Measurements from ENCODE around the gene TP53BP1.
"Not testable (repeated sequence)": the region's sequence is repeated elsewhere in the genome, so short reads cannot be mapped to it uniquely, and the experiment has no call there.

Gene TP53BP1

DNA sequence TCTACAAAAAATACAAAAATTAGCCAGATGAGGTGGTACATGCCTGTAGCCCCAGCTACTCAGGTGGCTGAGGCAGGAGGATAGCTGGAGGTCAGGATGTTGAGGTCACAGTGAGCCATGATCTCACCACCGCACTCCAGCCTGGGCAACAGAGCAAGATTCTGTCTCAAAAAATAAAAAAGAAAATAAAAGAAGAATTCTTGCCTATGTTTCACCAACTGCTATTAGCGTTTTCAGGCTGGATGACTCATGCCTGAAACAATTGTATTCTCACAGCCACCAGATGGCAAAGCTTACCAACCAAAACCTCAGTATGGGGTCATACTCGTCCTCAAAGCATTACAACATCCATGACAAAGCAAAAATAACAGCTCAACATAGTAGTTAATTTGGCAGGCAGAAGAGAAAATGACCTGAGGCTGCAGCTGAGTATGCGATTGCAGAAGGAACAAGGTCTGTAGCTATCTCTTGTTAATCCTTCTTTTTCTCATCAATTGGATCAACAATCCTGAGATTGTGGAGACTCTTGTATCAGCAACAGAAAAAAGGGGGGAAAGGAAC lies 52.2 kb downstream of the TP53BP1 start:
- peak in 36 of 42 donors; percentile 12 to 88 (median 63) for DNase-seq
- intact Hi-C loops (cut with DNase I), result no loop called here

GRCh38 chr15:43439268-43439667 lies 53.7 kb downstream of the TP53BP1 start:
- intact Hi-C loops (cut with DNase I), result no loop called here
- DNase-seq, result no peak

- no peak for DNase-seq
- intact Hi-C loops (cut with DNase I), result no loop called here
These were observed 56.6 kb downstream of the TP53BP1 start for GRCh38 chr15:43436395-43436794.

- intact Hi-C loops (cut with DNase I), result no loop called here
- no peak for DNase-seq
These were observed 58.5 kb downstream of the TP53BP1 start for GRCh38 chr15:43434446-43434845.

- DNase-seq, result no peak
- intact Hi-C loops (cut with DNase I), result no loop called here
These were observed 59.2 kb downstream of the TP53BP1 start for GRCh38 chr15:43433661-43434303.

DNA sequence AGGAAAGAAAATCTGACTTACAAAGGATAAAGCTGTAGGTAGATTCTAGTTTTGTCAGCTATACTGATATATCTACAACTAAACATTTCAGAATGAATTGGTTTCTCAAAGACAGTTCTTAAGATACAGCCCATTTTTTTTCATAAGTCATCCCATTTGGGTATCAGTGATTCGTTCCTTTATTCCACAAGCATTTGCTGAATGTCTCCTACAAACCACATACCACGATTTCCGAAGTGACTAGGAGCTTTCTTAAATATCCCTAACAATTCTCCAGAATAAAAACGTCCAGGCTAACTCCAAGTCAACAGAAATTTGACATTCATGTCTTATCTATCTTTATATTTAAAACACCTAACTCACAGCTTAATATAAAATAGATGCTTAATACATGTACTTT lies 59.8 kb downstream of the TP53BP1 start:
- no peak for DNase-seq
- intact Hi-C loops (cut with DNase I), result no loop called here

DNA sequence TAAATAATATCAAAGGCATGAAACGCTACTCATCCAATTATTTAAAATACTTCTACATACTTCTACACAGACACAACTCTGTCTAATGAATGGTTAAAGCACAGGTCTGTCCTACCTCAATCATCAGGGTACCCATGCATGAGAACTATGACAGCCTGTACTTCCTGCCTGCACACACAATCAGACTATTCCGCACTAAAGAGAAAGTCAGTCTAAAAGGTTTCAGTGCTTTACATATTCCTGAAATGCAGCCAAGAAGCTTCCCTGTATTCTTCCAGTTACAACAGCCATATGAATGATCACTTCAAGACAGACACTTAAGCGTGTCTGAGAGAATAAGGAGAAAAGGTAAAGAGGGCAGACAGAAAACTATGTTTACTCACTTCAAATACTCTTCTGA lies 63.3 kb downstream of the TP53BP1 start:
- intact Hi-C loops (cut with DNase I), result no loop called here
- no peak for DNase-seq

DNA sequence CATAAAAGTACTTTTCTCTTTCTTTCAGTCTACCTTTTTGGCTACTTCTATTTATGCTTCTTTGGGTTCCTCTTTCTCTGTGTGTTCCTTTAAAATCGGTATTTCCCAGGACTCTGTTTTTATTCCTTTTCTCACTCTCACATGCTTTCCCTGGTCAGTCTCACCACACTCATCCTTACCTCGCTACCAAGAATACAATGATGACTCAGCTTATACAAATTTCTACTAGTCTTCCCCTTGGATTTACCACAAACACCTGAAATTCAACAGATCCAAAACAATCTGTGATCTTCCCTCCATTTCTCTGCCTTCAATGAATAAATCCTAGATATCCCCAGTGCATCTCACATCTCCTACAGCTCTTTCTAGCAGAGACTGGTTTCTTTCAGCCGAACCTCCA lies 69.2 kb downstream of the TP53BP1 start:
- intact Hi-C loops (cut with DNase I), result no loop called here
- no peak for DNase-seq

DNA sequence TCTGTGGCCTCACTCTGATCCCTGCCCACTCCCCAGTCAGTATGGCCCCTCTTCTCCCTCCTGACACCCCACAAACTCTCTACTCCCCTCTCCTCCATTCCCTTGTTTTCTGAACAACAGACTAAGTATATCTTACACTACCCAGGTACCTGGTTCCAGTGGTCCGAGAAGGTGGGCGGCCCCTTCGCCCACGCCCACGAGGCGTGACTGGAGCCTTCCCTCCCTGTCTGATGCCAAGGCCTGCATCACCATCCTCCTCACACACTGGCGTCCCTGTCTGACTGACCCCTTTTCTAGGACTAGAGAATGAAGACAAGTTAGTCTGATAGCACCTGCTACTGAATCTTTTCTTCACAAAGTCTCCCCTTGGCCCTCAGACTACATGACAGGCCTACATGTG lies 72.1 kb downstream of the TP53BP1 start:
- intact Hi-C loops (cut with DNase I), result no loop called here
- DNase-seq, result no peak

DNA sequence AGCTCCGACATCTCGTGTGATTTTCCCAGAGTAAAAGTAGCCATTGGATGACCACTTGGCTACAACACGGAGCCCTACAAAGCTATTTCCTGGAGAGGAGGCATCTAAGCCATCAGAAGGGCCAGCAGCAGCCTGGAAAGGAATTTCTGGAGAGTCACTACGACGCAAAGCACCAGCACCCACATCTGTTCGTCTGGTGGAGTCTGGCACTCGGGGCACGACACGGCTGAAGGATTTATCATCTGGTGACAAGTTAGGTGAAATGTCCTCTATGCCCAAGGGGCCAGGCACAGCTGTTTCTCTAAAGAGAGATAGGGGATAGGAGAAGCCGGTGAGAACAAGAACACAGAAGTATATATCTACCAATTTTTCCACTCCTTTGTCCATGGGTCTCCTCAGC lies 72.5 kb downstream of the TP53BP1 start:
- intact Hi-C loops (cut with DNase I), result no loop called here
- DNase-seq, result no peak

GRCh38 chr15:43414196-43414595 lies 78.8 kb downstream of the TP53BP1 start:
- DNase-seq, result no peak
- intact Hi-C loops (cut with DNase I), result no loop called here

DNA sequence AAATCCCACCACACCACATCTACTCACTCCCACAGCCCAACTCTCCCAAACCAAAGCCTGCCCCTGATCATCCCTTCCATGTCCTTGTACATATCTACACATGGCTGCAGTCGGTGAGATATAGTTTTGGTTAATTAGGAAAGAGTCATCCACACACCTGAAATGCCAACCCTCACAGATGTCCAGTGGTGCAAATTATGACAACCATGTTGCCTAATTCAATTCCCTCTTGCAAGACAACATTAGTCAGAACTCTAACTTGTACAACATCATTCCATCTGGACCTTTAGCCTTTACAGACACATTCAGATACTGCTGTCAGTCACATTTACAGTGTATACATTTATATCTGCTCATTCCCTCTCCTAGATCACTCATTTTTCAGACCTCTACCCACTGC lies 80.9 kb downstream of the TP53BP1 start:
- no peak for DNase-seq
- intact Hi-C loops (cut with DNase I), result no loop called here

GRCh38 chr15:43410572-43411214 lies 82.3 kb downstream of the TP53BP1 start:
- DNase-seq, result no peak
- intact Hi-C loops (cut with DNase I), result no loop called here

DNA sequence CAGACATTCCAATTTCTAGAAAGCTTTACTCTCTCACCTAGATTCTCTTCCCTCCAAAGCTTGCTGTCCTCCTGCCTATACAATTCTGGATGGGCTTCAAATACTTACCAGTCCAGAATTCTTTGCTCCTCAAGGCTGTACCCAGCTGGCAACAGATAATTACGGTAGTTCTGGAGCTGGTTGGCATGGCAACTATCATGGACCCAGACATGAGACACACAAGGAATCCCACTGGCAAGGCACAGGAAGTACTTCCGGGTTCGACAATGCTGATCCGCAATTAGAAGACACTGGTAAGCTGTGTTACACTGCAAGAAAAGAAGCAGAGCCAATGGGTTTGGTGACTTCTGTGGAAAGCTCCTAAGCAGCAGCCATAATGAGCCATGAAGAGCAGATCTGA lies 84.2 kb downstream of the TP53BP1 start:
- peak in 1 of 42 donors; percentile 15 for DNase-seq
- intact Hi-C loops (cut with DNase I), result no loop called here

GRCh38 chr15:43406808-43407207 lies 86.1 kb downstream of the TP53BP1 start:
- intact Hi-C loops (cut with DNase I), result no loop called here

DNA sequence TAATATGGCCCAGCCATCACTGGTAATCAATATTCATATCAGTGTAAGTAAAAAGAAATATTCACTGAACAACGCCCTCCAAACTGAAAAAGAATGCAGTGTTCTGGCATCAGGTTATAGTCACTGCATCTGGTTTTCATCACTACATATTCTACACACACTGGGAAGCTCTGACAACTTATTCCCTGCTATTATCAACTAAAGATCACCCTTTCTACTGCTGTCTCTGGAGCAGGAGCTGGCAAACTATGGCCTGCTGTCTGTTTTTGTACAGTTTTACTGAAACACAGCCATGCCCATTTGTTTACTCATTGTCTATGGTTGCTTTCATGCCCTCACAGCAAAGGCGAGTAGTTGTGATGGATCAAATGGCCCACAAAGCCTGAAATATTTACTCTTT lies 86.8 kb downstream of the TP53BP1 start:
- DNase-seq, result no peak
- intact Hi-C loops (cut with DNase I), result no loop called here

More at GRCh38 chr15:43406808-43407207, 86.1 kb downstream of the TP53BP1 start:
- no peak for DNase-seq

DNA sequence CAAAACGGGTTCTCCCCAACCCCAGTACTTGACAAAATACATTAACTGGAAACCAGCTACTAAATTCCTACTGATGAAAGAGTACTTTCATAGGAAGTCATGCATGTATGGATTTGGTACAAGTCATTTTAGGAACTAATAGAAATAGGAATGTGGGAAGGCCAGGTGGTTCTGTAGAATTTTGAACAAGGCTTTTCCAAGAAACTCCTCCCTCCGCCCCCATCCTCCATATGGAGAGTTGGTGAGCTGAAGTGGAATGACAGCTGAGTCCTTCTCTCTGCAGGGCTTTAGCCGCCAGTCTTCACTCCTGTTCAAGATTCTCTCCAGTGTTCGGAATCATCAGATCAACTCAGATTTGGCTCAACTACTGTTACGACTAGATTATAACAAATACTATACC lies 88.8 kb downstream of the TP53BP1 start:
- DNase-seq, result no peak
- intact Hi-C loops (cut with DNase I), result no loop called here

DNA sequence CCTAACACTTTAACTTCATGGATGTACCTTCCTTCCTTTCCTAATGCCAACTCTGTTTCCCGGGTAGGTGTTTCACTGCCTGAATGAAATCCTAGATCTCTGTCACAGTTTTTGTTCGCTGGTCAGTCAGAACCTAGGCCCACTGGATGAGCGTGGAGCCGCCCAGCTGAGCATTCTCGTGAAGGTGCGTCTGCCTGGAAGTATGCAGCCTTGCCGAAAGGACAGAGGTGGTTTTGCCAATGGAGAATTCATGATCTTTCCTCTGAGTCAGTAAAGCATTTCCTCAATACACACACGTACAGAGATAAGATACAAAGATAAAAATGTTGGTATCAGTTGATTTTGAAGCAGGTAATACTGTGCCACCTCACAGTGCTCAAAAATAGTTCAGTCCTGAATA lies 89.3 kb downstream of the TP53BP1 start:
- intact Hi-C loops (cut with DNase I), result no loop called here
- no peak for DNase-seq

DNA sequence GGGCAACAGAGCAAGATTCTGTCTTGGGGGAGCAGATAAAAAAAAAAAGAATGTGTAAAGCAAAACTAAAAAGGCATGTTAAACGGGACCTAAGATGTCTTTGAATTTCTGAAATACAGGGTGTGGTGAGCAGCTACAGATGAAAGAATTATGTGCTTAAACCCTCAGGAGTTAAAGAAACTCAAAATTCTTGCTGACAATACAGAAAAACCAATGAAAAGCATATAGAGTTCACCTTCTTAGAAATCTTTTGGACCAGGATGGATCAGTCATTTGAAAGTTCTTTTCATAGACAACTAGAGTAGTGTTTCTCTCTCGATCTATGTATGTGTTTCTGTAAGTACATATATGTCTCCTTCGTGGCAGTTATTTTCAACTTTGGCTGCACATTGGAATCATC lies 90.7 kb downstream of the TP53BP1 start:
- no peak for DNase-seq

DNA sequence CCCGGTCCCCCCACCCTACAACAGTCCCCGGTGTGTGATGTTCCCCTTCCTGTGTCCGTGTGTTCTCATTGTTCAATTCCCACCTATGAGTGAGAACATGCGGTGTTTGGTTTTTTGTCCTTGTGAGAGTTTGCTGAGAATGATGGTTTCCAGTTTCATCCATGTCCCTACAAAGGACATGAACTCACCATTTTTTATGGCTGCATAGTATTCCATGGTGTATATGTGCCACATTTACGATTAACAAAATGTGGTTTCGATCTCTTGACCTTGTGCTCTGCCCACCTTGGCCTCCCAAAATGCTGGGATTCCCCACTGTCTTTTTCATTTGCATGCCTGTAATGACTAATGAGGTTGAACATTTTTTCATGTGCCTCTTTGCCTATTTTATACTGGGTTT lies 99.4 kb downstream of the TP53BP1 start:
- intact Hi-C loops (cut with DNase I); DNase-seq: not testable (repeated sequence)

More for the DNA sequence above, 90.7 kb downstream of the TP53BP1 start:
- intact Hi-C loops (cut with DNase I), result no loop called here

DNA sequence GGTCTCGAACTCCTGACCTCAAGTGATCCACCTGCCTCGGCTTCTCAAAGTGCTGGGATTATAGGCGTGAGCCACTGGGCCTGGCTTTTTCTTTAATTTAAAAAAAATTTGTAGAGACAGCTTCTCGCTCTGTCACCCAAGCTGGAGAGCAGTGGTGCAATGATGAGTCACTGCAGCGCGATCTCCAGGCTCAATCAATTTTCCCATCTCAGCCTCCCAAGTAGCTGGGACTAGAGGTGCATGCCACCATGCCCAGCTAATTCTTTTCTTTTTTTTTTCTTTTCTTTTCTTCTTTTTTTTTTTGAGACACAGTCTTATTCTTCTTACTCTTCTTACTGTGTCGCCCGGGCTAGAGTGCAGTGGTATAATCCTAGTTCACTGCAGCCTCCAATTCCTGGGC lies 102.2 kb downstream of the TP53BP1 start:
- DNase-seq, result peak in 15 of 42 donors; percentile 13 to 57 (median 31)
- intact Hi-C loops (cut with DNase I), result no loop called here
